ENCODE results near the gene PFAS.
A peak's percentile ranks its signal among the peaks of the same experiment; 100 is the strongest.

The PFAS gene

DNA sequence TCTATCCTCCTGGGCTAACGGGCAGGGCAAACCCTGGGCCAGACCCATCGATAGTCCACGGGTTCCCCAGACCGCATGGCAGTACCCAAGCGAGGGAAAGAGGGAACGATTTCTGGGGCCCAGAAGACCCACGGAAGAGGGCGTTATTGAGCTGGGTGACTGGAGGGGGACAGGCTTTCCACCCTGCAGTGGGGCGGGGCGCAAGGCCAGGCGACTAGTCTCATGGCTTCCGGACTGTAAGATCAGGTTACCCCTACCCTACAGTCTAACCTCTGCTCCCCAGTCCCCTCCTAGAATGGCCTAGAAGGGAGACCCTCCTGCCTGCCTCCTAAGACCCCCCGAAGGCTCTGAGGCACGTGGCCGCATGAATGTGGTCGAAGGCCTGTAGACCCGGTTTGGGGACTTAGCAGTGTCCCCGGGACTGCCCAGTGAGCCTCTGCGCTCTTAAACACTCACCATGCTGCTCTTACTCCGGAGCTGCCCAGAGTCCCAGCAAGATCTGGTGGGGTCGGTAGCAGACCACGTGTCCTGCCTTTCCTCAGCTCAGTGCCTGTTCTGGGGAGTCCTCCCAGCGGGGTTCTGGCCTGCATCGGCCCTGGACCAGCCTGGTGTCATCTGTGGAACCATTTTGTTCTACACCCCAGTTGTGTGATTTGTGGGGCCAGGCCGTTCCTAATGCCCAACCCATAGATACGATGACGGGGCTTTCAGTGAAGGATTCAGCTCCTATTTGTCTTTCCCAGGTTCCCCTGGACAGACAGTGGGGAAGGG, 25.5 kb upstream of the PFAS start:
- TF ChIP-seq, protein P1, sequence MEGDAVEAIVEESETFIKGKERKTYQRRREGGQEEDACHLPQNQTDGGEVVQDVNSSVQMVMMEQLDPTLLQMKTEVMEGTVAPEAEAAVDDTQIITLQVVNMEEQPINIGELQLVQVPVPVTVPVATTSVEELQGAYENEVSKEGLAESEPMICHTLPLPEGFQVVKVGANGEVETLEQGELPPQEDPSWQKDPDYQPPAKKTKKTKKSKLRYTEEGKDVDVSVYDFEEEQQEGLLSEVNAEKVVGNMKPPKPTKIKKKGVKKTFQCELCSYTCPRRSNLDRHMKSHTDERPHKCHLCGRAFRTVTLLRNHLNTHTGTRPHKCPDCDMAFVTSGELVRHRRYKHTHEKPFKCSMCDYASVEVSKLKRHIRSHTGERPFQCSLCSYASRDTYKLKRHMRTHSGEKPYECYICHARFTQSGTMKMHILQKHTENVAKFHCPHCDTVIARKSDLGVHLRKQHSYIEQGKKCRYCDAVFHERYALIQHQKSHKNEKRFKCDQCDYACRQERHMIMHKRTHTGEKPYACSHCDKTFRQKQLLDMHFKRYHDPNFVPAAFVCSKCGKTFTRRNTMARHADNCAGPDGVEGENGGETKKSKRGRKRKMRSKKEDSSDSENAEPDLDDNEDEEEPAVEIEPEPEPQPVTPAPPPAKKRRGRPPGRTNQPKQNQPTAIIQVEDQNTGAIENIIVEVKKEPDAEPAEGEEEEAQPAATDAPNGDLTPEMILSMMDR (conservative IDR thresholded peaks at IDR 0.05; ENCODE audit: low read depth, low read length): peak; percentile 41
- peak overlapping the region; percentile 77 for H3K4me3 ChIP-seq (ENCODE audit: low read depth, low read length)
- DNase-seq (ENCODE audit: low read depth): peak; percentile 52

DNA sequence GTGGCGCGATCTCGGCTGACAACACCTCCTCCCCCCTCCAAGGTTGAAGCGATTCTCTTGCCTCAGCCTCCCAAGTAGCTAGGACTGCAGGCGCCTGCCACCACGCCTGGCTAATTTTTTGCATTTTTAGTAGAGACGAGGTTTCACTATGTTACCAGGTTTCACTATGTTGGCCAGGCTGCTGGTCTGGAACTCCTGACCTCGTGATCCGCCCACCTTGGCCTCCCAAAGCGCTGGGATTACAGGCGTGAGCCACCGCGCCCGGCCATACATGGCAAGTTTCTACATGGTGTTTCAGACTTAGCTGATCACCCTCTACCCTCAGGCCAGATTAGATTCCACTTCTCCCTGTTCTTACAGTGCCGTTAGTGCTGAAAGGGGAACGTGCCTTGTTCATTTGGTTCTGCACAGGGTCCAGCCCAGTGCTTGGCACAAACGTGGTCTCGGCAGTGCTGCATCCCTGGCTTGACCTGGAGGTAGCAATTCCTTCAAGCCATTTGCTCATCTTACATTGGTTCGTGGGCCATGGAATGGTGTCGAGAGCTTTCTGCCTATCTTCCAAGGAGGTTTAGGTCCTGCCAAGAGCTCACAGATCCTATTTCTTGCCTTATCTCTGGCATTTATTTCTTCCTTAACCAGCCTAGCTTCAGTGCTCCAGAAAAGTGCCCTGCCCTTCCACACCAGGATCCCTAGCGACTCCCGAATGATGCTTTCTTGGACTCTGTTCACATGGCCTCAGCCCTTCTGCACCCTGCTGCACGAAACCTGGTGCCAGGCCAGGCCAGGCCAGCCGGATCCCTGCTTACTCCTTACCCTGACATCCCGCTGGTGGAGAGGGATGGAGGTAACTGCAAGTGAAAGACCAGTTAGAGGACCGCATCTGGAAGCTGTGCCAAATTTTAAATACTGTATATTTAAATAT, 23.9 kb upstream of the PFAS start:
- TF ChIP-seq, protein P1 (conservative IDR thresholded peaks at IDR 0.05; ENCODE audit: low read depth, low read length): no peak
- H3K4me3 ChIP-seq (ENCODE audit: low read depth, low read length): no peak overlapping the region
- no peak for DNase-seq (ENCODE audit: low read depth)

DNA sequence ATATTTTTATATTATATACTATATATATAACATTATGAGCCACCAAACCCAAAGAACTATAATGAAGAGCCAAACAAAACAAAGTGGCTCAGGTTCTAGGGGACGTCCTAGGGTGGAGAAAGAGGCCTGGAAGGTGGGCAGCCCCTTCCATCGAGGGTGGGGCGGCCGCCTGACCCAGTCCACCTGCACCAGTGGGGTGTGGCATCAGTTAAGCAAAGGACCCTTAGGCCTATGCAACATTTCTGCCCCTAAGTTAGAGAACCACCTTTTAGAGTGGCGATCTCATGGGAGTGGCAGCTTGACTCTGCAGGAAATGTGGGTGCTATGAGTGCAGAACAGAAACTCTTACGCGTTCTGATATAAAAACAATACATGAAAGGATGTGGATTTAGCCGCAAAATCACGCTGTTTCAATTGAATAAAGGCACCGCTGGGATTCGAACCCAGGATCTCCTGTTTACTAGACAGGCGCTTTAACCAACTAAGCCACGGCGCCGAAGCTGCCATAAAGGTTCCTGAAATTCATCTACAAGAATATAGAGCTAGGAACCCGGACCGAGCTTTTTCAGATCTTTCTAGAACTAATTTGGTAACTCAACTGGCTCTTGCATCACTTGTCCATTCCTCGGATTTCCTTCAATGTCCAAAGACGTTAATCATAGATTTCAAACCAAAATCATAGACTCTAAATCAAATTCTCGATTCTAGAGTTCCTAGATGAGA, 23.1 kb upstream of the PFAS start:
- TF ChIP-seq, protein P1 (conservative IDR thresholded peaks at IDR 0.05; ENCODE audit: low read depth, low read length): no peak
- DNase-seq (ENCODE audit: low read depth): peak; percentile 85
- peak overlapping the region; percentile 54 for H3K4me3 ChIP-seq (ENCODE audit: low read depth, low read length)

DNA sequence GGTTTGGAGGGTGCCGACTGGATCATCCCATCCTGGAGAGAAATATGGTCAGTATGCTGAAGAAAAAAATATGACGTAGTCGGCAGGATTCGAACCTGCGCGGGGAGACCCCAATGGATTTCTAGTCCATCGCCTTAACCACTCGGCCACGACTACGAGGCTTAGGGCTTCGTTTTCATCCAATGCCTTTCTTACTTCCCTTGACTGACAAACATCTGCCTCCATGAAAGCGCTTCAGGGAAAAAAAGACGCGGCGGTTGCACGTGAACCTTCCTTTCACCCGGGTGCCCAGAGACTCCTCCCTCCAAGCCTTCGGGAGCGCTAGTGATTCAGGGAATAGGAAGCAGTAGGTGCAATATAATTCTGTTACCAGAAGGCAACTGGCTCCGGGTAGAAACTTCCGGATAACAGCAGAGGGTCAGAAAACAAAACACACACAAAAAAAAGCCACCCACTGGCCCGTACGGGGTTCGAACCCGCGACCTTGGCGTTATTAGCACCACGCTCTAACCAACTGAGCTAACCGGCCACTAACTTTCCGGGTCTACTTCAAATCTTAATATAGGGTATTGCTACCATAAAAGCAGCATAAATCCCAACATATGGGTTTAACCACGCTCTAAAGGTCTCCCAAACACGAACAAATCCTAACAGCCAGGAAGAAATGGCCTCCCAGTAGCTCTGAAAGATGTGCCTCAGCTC, 22.4 kb upstream of the PFAS start:
- TF ChIP-seq, protein P1 (conservative IDR thresholded peaks at IDR 0.05; ENCODE audit: low read depth, low read length): no peak
- H3K4me3 ChIP-seq (ENCODE audit: low read depth, low read length): peak overlapping the region; percentile 54
- DNase-seq (ENCODE audit: low read depth): peak; percentile 97

DNA sequence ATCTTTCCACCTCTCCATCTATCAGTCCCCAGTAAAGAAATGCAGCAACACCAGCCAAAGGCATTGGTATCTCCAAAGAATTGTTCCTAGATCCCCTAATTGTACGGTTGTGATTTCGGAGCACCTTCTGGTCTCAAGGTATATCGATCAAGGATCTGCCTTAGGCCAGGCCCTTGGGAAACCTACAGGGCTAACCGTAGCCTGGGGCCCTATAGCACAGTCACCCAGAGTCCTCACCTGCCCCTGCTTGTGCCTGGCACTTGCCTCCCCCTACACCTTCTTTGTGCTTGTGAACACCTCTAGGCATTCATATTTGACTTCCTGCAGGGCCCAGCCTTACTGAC, 21.9 kb upstream of the PFAS start:
- H3K4me3 ChIP-seq (ENCODE audit: low read depth, low read length): peak overlapping the region; percentile 25
- TF ChIP-seq, protein P1 (conservative IDR thresholded peaks at IDR 0.05; ENCODE audit: low read depth, low read length): no peak
- no peak for DNase-seq (ENCODE audit: low read depth)

DNA sequence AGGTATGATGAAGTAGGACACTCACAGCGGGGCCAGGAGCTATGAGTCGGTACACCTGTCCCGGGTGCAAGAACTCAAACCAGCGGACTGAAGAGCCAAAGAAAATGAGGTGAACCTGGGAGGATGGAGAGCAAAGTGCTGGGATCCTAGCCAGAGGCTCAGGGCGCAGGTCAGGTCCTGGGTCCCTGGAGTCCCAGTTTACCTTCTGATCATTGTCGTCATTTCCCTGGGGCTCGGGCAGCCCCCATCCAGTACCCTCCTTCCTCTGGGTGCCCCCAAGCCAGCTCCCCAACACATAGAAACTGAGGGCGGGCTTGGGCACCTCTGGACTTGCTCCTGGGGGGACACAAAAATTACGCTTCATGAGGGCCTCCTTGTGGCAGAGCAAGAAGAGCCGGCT, 17.4 kb upstream of the PFAS start:
- no peak for DNase-seq (ENCODE audit: low read depth)
- H3K4me3 ChIP-seq (ENCODE audit: low read depth, low read length): no peak overlapping the region
- TF ChIP-seq, protein P1 (conservative IDR thresholded peaks at IDR 0.05; ENCODE audit: low read depth, low read length): no peak

Measured in choroid plexus epithelial cell (primary cell).